SK-N-SH (cell line): ENCODE measurements around the gene TOMM20. TPM values are rescaled to one million over a fixed set of nuclear protein-coding genes. Genes with fewer than 3 reads are reported as not detected.
A peak's percentile ranks its signal among the peaks of the same experiment; 100 is the strongest.

Source experiments
- CTCF ChIA-PET: fragments of 300-600, 350-600 bp; formaldehyde crosslinking; extraction: SDS; loops from one replicate; lab custom pipeline; 2021; lab: Yijun Ruan, JAX
- POLR2A ChIA-PET: fragments of 350-600 bp; sonication (Branson Sonifier 250); formaldehyde crosslinking; extraction: SDS; loops from one replicate; lab custom pipeline; 2020; ENCODE audit warnings: antibody characterized with exemption, inconsistent platforms; lab: Yijun Ruan, JAX
- DNase-seq: peaks from one replicate; pipeline ENCODE4 v3.0.0; 2012
- H2AFZ ChIP-seq: fragments of 200-600 bp; sonication (generic); 2 replicates; pipeline ENCODE4 v1.8.1; 2016; ENCODE audit warnings: antibody characterized with exemption, mild to moderate bottlenecking, low read depth
- H3F3A ChIP-seq: fragments of 200-600 bp; sonication (generic); replicated peaks from 2 replicates; pipeline ENCODE3; 2016; ENCODE audit warnings: antibody characterized with exemption, mild to moderate bottlenecking; ENCODE audit not compliant: insufficient read depth
- H3K27ac ChIP-seq, 2 experiments: fragments of 200-500 bp in 1 of 2; fragments of 200-600 bp in 1 of 2; sonication (Bioruptor generic) in 1 of 2; sonication (generic), shearing (Covaris generic) in 1 of 2; 2 replicates each; pipeline versions ENCODE4 v1.5.1 to v1.6.1; 2014 to 2016; ENCODE audit warnings: low read depth in 2 of 2, inconsistent platforms in 1 of 2, low read length in 1 of 2, mild to moderate bottlenecking in 1 of 2, mixed read lengths in 1 of 2
- H3K27me3 ChIP-seq: fragments of 200-600 bp; sonication (generic), shearing (Covaris generic); 2 replicates; pipeline ENCODE4 v1.6.1; 2016; ENCODE audit warnings: mixed run types; ENCODE audit not compliant: insufficient read depth
- H3K36me3 ChIP-seq, 2 experiments: fragments of 200-500 bp in 1 of 2; fragments of 200-600 bp in 1 of 2; sonication (Bioruptor generic) in 1 of 2; sonication (generic) in 1 of 2; replicated peaks in 1 of 2; 2 replicates each; pipeline versions ENCODE3 to v1.5.1; 2014 to 2016; ENCODE audit warnings: low read length in 1 of 2, mild to moderate bottlenecking in 1 of 2; ENCODE audit not compliant: insufficient read depth in 2 of 2, control insufficient read depth in 1 of 2
- H3K4me1 ChIP-seq, 2 experiments: fragments of 200-500 bp in 1 of 2; fragments of 200-600 bp in 1 of 2; sonication (Bioruptor generic) in 1 of 2; sonication (generic), shearing (Covaris generic) in 1 of 2; 2 replicates each; pipeline versions ENCODE4 v1.5.1 to v1.6.1; 2014 to 2016; ENCODE audit warnings: low read depth in 1 of 2, low read length in 1 of 2, mixed run types in 1 of 2; ENCODE audit not compliant: insufficient read depth in 2 of 2, control insufficient read depth in 1 of 2
- H3K4me2 ChIP-seq: fragments of 200-600 bp; sonication (generic), shearing (Covaris generic); 2 replicates; pipeline ENCODE4 v1.6.1; 2017; ENCODE audit warnings: mixed run types
- H3K4me3 ChIP-seq, 2 experiments: fragments of 200-500 bp in 1 of 2; fragments of 200-600 bp in 1 of 2; sonication (Bioruptor generic) in 1 of 2; sonication (generic), shearing (Covaris generic) in 1 of 2; 2 replicates each; pipeline versions ENCODE4 v1.5.1 to v1.8.1; 2014 to 2016; ENCODE audit warnings: low read depth in 2 of 2, inconsistent platforms in 1 of 2, low read length in 1 of 2, mild to moderate bottlenecking in 1 of 2, mixed read lengths in 1 of 2, moderate library complexity in 1 of 2
- H3K79me2 ChIP-seq: fragments of 200-600 bp; sonication (generic); 2 replicates; pipeline ENCODE4 v1.8.1; 2017; ENCODE audit warnings: mild to moderate bottlenecking; ENCODE audit not compliant: insufficient read depth
- H3K9ac ChIP-seq: fragments of 200-600 bp; sonication (generic); 2 replicates; pipeline ENCODE4 v1.6.1; 2017; ENCODE audit warnings: mixed run types
- H3K9me2 ChIP-seq: fragments of 200-600 bp; sonication (generic); 2 replicates; pipeline ENCODE4 v1.6.1; 2017; ENCODE audit warnings: mixed run types
- H3K9me3 ChIP-seq: fragments of 200-600 bp; sonication (generic); 2 replicates; pipeline ENCODE4 v1.6.1; 2017; ENCODE audit warnings: mixed run types, mild to moderate bottlenecking, moderate library complexity
- H4K20me1 ChIP-seq: fragments of 200-600 bp; sonication (generic); 2 replicates; pipeline ENCODE4 v1.6.1; 2017; ENCODE audit warnings: mild to moderate bottlenecking, mixed run types; ENCODE audit not compliant: insufficient read depth
- ELF1 ChIP-seq: IDR thresholded peaks from 2 replicates; pipeline ENCODE4 v1.4.0; 2012
- FOSL2 ChIP-seq: IDR thresholded peaks from 2 replicates; pipeline ENCODE4 v1.4.0; 2012; ENCODE audit warnings: low read depth, mild to moderate bottlenecking, moderate library complexity, borderline replicate concordance
- MXI1 ChIP-seq: IDR thresholded peaks from 2 replicates; pipeline ENCODE4 v1.6.1; 2012; ENCODE audit warnings: mild to moderate bottlenecking, low read depth, low read length, improper control_type of control experiment
- NRF1 ChIP-seq: IDR thresholded peaks from 2 replicates; pipeline ENCODE4 v1.6.1; 2012; ENCODE audit warnings: low read depth, mild to moderate bottlenecking, low read length
- POLR2AphosphoS5 ChIP-seq: IDR thresholded peaks from 2 replicates; pipeline ENCODE4 v1.6.1; 2012; ENCODE audit warnings: low read depth, low read length
- RXRA ChIP-seq: IDR thresholded peaks from 2 replicates; pipeline ENCODE4 v1.4.0; 2012; ENCODE audit warnings: low read depth, mild to moderate bottlenecking, borderline replicate concordance
- SIN3A ChIP-seq: IDR thresholded peaks from 2 replicates; pipeline ENCODE4 v1.6.1; 2012; ENCODE audit warnings: low read depth, mild to moderate bottlenecking, low read length, moderate library complexity, borderline replicate concordance
- TEAD4 ChIP-seq: IDR thresholded peaks from 2 replicates; pipeline ENCODE4 v1.4.0; 2012; ENCODE audit warnings: mild to moderate bottlenecking, borderline replicate concordance; ENCODE audit not compliant: insufficient read depth
- WGBS: methylation state at CpG from one replicate; pipeline ENCODE4 v1.1.6; 2017; ENCODE audit warnings: low lambda C conversion rate; 5-methylcytosine and 5-hydroxymethylcytosine counted together
- polyA plus RNA-seq, 3 experiments: library from polyadenylated mRNA; depleted of rRNA; stranded (reverse); fragments of >200 nt; gene quantifications; 2 replicates each; pipeline ENCODE4 v1.2.3, GENCODE V29; 2012
- TF ChIP-seq, protein P1 (sequence below): IDR thresholded peaks from 2 replicates; pipeline ENCODE4 v1.4.0; 2012; ENCODE audit warnings: low read depth, borderline replicate concordance
- TF ChIP-seq, protein P2 (sequence below): IDR thresholded peaks from 2 replicates; pipeline ENCODE4 v1.4.0; 2012; ENCODE audit warnings: low read depth, borderline replicate concordance
- TF ChIP-seq, protein P3 (sequence below): fragments of 150-350 bp; IDR thresholded peaks from 2 replicates; pipeline ENCODE4 v1.6.1; 2016; ENCODE audit warnings: mild to moderate bottlenecking, low read depth, low read length

The TOMM20 gene
- polyA plus RNA-seq, 1 of the 3 experiments (the other 2 are of a cell fraction) = 86.2 TPM

DNA sequence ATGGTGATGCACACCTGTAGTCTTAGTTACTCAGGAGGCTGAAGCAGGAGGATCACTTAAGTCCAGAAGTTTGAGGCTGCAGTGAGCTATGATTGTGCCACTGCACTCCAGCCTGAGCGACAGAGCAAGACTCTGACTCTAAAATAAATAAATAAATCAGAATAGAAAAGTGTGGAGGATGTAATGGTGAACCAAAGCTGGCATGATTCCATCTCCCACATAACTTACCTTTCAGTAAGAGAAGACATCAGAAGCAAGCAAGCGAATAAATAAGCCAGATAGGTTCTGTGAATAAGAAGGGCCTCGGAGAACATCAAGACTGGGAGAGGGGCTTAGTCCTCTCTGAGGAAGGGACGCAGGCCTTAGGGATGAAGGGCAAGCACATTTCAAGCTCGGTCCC is 59.5 kb downstream of the TOMM20 start:
- Histone ChIP-seq H3K79me2 (no peaks in the 10 kb centered on the region), H3K4me2 (no peak overlapping the region), H3K4me1 (peaks cover 21 to 29% of the 10 kb centered on the region in 2 experiments; a peak in 3 of 4 replicates), H3F3A (peaks cover 27% of the 10 kb centered on the region), H3K27me3 (no peaks in the 10 kb centered on the region), H3K9me2 (no peaks in the 10 kb centered on the region), H3K36me3 (no peaks in the 10 kb centered on the region), H3K9ac (no peak overlapping the region), H4K20me1 (no peaks in the 10 kb centered on the region), H2AFZ (no peak overlapping the region), H3K4me3 (no peak overlapping the region), H3K9me3 (no peaks in the 10 kb centered on the region), H3K27ac (peak overlapping the region in 1 of 2 experiments; percentile 27; a peak in 1 of 4 replicates)
- no peak for TF ChIP-seq NRF1
- TF ChIP-seq, protein P1, sequence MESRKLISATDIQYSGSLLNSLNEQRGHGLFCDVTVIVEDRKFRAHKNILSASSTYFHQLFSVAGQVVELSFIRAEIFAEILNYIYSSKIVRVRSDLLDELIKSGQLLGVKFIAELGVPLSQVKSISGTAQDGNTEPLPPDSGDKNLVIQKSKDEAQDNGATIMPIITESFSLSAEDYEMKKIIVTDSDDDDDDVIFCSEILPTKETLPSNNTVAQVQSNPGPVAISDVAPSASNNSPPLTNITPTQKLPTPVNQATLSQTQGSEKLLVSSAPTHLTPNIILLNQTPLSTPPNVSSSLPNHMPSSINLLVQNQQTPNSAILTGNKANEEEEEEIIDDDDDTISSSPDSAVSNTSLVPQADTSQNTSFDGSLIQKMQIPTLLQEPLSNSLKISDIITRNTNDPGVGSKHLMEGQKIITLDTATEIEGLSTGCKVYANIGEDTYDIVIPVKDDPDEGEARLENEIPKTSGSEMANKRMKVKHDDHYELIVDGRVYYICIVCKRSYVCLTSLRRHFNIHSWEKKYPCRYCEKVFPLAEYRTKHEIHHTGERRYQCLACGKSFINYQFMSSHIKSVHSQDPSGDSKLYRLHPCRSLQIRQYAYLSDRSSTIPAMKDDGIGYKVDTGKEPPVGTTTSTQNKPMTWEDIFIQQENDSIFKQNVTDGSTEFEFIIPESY = no peak
- TF ChIP-seq FOSL2 = no peak
- TF ChIP-seq POLR2AphosphoS5 = no peak
- TF ChIP-seq, protein P2, sequence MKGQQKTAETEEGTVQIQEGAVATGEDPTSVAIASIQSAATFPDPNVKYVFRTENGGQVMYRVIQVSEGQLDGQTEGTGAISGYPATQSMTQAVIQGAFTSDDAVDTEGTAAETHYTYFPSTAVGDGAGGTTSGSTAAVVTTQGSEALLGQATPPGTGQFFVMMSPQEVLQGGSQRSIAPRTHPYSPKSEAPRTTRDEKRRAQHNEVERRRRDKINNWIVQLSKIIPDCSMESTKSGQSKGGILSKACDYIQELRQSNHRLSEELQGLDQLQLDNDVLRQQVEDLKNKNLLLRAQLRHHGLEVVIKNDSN = no peak
- POLR2A ChIA-PET = no interaction called here
- CTCF ChIA-PET = interaction anchor here (1.8 to 2.7 kb wide), 2 partner anchors 14 to 15 kb away, joined by 4 to 14 read pairs; no protein-coding TSS in a partner anchor
- DNase-seq = no peak
- WGBS = 96% methylated on average over 5 of the region's 5 CpGs

DNA sequence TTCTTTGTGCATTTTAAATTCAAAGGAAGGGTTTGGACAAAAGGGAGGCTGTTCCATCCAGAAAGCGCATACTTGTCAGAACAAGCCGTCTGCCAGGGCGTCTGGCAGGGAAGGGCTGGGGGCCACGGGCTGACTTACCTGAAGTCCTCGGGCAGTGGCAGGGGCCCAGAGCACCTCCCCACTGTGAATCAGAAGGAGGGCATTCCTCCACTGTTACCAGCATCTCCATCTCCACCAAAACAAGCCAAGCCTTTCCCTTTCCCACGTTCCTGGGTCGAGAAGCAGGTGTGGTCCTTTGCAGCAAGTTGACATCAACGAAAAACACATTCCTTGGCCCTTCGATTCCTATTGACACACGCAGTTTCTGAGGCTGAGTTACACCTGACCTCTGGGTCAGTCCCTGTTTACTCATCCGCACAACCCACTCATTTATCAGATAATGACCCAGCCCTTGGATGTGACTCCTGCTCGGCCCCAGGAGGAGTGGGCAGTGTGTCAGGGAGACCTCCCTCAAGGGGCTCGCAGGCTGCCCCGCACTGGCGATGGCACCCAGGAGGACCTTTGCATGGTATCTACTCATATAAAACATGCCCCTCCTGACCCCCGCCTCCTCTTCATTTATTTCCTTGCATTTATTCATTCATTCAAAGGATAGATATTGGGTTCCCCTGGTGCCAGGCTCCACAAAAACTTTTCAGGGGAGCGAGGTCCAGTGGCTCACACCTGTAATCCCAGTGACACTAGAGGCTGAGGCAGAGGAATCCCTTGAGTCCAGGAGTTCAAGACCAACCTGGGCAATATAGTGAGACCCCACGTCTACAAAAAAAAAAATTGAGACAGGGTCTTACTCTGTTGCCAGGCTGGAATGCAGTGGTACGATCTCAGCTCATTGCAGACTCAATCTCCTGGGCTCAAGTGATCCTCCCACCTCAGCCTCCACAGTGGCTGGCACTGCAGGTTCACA is 60.2 kb downstream of the TOMM20 start:
- TF ChIP-seq RXRA (0 out of 2 replicates have a peak, but pooled peaks have one; percentile 20), SIN3A (no peak), MXI1 (no peak), TEAD4 (no peak), ELF1 (no peak)
- TF ChIP-seq, protein P3, sequence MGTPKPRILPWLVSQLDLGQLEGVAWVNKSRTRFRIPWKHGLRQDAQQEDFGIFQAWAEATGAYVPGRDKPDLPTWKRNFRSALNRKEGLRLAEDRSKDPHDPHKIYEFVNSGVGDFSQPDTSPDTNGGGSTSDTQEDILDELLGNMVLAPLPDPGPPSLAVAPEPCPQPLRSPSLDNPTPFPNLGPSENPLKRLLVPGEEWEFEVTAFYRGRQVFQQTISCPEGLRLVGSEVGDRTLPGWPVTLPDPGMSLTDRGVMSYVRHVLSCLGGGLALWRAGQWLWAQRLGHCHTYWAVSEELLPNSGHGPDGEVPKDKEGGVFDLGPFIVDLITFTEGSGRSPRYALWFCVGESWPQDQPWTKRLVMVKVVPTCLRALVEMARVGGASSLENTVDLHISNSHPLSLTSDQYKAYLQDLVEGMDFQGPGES = no peak
- H3K4me2 ChIP-seq = peak overlapping the region; percentile 30

More for the DNA sequence above, 60.2 kb downstream of the TOMM20 start:
- no peak overlapping the region for H2AFZ ChIP-seq
- H3K9me3 ChIP-seq = no peaks in the 10 kb centered on the region
- H3K9ac ChIP-seq = peak overlapping the region; percentile 42
- ChIA-PET CTCF (interaction anchor here (0.9 to 2.7 kb wide), 2 partner anchors 15 to 457 kb away, joined by 3 to 14 read pairs; no protein-coding TSS in a partner anchor), POLR2A (no interaction called here)
- H3K4me1 ChIP-seq = peaks cover 16 to 25% of the 10 kb centered on the region in 2 experiments; a peak in 3 of 4 replicates
- no peaks in the 10 kb centered on the region for H3K27me3 ChIP-seq
- peak overlapping the region; percentile 13 to 63; a peak in 3 of 4 replicates for H3K27ac ChIP-seq
- DNase-seq = no peak
- no peaks in the 10 kb centered on the region for H3K79me2 ChIP-seq
- H3K4me3 ChIP-seq = 0 out of 4 replicates have a peak overlapping the region, but pooled peaks of 1 of the 2 experiments have one; percentile 14
- H3K36me3 ChIP-seq = no peaks in the 10 kb centered on the region
- H3F3A ChIP-seq = peaks cover 23% of the 10 kb centered on the region
- H3K9me2 ChIP-seq = no peaks in the 10 kb centered on the region
- H4K20me1 ChIP-seq = no peaks in the 10 kb centered on the region
- 71% methylated on average over 18 of the region's 19 CpGs for WGBS
